ENCODE measurements around the gene DERL3.

GRCh38 chr22:23856721-23857605 lies 18.2 kb upstream of the DERL3 start:
- no peak for TF ChIP-seq EP300 (IDR thresholded peaks at IDR 0.05)
- peak in 3 of 4 experiments; percentile 20 to 38 (median 23) for TF ChIP-seq CTCF (IDR thresholded peaks at IDR 0.05)
- TF ChIP-seq POLR2AphosphoS5 (IDR thresholded peaks at IDR 0.05): no peak
- TF ChIP-seq POLR2A (IDR thresholded peaks at IDR 0.05): no peak

All from gastroesophageal sphincter (tissue), 3 donors.